Choroid plexus epithelial cell (primary cell): ENCODE measurements around the gene SORL1-AS1.

Experiments used
- DNase-seq: peaks from one replicate; pipeline ENCODE4 v3.0.0-alpha.2; 2010; ENCODE audit warnings: low read depth
- H3K4me3 ChIP-seq: 2 replicates; pipeline ENCODE4 v1.5.1; 2011; ENCODE audit warnings: low read depth, mild to moderate bottlenecking, control low read depth, low read length, moderate library complexity
- TF ChIP-seq, protein P1 (sequence below): conservative IDR thresholded peaks from 2 replicates; pipeline ENCODE4 v1.5.1; 2011; ENCODE audit warnings: low read depth, mild to moderate bottlenecking, control low read depth, inconsistent platforms, low read length, moderate library complexity

Gene SORL1-AS1

DNA sequence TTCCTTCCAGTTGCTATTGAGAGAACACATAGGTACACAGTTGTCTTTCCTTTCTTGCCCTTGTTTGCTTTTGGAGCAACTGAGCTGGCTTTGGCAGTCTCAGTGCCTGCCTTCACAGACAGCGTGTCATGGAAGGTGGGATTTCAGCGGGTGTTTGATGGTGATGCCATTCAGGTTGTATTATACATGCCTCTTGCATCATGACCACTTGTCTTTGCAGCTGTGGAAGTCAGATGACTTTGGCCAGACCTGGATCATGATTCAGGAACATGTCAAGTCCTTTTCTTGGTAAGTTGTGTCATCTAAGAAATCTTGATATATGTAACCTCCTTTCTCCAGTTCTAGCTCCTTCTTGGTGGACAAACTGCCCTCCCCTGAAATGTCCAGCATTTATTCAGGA lies 37.1 kb upstream of the SORL1-AS1 start:
- H3K4me3 ChIP-seq: no peak overlapping the region
- DNase-seq: no peak
- TF ChIP-seq, protein P1, sequence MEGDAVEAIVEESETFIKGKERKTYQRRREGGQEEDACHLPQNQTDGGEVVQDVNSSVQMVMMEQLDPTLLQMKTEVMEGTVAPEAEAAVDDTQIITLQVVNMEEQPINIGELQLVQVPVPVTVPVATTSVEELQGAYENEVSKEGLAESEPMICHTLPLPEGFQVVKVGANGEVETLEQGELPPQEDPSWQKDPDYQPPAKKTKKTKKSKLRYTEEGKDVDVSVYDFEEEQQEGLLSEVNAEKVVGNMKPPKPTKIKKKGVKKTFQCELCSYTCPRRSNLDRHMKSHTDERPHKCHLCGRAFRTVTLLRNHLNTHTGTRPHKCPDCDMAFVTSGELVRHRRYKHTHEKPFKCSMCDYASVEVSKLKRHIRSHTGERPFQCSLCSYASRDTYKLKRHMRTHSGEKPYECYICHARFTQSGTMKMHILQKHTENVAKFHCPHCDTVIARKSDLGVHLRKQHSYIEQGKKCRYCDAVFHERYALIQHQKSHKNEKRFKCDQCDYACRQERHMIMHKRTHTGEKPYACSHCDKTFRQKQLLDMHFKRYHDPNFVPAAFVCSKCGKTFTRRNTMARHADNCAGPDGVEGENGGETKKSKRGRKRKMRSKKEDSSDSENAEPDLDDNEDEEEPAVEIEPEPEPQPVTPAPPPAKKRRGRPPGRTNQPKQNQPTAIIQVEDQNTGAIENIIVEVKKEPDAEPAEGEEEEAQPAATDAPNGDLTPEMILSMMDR: no peak

DNA sequence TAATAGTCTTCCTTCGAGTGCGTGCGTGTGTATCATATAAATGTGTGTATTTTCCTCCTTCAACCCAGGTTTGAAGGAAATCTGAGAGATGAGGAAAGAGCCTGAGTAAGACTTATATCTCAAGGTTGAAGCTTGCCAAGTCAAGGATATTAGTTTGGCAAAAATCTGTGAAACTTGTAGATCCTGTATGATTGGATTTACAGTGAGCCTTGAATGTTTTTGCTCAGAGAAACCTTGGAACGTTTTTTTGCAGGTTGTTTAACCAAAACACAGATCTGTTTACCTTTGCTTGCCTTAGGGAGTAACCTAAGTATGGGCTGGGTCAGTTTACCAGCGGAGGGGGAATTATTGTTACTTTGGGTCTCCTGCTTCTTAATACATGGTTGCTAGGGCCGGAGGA lies 35.9 kb upstream of the SORL1-AS1 start:
- DNase-seq: no peak
- TF ChIP-seq, protein P1: no peak
- H3K4me3 ChIP-seq: no peak overlapping the region

DNA sequence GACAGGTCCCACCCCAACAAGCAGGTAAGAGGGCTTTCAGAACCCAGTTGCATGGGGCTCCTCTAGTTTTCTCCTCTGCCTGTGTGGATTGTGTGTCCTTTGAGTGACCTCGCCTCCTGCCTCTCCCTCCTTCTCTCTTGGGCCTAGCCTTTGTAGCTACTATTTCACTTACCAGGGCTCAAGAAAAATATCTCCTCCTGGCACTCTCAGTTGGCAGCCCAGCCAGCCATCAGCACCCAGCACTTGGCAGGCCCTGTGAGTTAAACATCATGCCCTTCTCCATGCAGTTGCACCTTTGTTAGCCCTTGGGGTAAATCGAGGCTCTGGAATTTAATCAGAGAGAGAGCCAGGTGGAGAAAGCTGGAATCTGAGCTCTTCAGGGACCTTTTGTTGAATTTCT lies 35.4 kb upstream of the SORL1-AS1 start:
- DNase-seq: no peak
- H3K4me3 ChIP-seq: no peak overlapping the region
- TF ChIP-seq, protein P1: no peak

DNA sequence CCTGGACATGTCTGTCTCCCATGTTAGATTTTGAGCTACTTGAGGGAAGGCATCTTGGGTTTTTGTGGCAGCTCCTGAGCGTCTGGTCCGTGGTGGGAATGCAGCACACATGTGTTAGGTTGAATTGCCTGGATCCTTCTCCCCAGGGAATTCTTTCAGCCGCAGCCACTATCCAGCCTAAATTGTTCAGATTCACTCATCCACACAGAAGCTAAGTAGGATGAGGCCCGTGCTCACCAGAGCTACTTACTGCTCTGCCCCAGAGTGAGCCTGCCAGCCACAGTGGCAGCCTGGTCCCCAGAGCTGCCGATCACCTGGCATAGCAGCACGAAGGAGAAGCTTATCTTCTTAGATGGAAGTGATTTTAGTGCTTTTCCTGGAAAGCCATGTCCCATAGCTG lies 34.4 kb upstream of the SORL1-AS1 start:
- H3K4me3 ChIP-seq: no peak overlapping the region
- no peak for DNase-seq
- TF ChIP-seq, protein P1: no peak

DNA sequence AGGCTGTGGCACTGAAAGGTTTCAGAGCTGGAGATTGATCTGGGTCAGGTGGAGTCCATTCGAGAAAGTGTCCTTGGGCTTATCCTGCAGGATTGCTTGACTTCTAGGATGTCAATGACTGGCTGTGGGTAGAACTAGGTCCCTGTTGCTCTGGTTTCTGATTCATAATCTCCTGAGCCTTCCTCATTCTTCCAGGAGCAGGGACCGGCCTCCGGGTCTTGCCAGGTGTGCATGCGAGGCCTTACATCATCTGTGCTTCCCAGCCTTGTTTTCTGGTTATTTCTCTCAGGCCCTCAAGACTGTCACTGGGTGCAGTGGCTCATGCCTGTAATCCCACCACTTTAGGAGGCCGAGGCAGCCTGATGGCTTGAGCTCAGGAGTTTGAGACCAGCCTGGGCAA lies 33.3 kb upstream of the SORL1-AS1 start:
- no peak overlapping the region for H3K4me3 ChIP-seq
- DNase-seq: no peak
- TF ChIP-seq, protein P1: no peak

DNA sequence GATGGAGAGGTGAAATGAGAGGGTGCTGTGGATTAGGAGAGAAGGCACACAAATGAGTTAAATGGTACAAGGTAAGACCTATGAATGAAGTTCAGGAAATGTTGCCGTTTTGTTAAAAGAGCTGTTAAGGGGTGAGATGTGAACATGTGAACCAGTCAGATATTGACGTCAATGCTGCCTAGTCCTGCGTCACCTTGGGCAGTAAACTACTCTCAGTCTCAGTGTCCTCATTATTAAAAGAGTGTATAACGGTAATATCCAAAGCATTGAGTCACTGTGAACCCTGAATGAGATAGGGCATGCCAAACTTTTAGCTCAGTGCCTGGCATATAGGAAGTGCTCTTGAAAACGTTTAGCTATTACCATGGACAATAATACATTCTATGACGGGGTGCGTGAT lies 32.4 kb upstream of the SORL1-AS1 start:
- H3K4me3 ChIP-seq: no peak overlapping the region
- no peak for DNase-seq
- TF ChIP-seq, protein P1: no peak

DNA sequence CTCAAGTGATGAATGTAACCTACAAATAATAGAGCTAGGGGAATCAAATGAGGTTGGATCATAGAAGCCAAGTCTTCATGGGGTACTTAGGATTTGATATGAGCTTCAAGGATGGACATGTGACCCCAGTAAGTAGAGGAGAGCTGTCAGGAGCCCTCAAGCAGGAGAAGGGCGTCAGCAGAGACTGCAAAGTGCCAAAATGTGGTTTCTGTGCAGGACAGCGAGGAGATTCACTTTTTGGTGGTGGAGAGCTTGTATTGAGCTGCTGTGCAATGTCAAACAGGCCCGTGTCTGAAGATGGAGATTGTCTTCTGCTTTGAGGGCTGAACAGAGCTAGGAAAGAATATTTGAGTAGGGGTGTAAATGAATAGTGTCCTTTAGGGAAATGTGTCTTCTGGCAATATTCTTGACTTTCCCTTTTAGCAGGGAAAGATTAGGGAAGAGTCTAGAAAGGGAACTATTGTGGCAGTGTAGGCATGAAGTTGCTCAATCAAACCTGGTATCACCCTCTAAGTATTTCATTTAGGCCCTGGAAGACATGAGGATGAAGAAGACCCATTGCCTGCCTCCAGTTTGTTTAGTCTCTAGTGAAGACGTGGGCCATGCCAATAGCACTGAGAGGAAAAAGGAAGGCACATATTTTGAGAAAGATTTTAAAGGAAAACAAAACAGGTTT lies 31.2 kb upstream of the SORL1-AS1 start:
- no peak for DNase-seq
- TF ChIP-seq, protein P1: no peak
- H3K4me3 ChIP-seq: no peak overlapping the region
